GM12892 (cell line): ENCODE data around the gene UBE2L5.
A peak's percentile ranks its signal among the peaks of the same experiment; 100 is the strongest.

Source experiments
- POLR2A ChIP-seq: IDR thresholded peaks from 2 replicates; pipeline ENCODE4 v1.6.1; 2011; ENCODE audit warnings: low read depth, low read length, control low read depth
- POLR2AphosphoS5 ChIP-seq: IDR thresholded peaks from 2 replicates; pipeline ENCODE4 v1.6.1; 2011; ENCODE audit warnings: low read depth, low read length, control low read depth

DNA sequence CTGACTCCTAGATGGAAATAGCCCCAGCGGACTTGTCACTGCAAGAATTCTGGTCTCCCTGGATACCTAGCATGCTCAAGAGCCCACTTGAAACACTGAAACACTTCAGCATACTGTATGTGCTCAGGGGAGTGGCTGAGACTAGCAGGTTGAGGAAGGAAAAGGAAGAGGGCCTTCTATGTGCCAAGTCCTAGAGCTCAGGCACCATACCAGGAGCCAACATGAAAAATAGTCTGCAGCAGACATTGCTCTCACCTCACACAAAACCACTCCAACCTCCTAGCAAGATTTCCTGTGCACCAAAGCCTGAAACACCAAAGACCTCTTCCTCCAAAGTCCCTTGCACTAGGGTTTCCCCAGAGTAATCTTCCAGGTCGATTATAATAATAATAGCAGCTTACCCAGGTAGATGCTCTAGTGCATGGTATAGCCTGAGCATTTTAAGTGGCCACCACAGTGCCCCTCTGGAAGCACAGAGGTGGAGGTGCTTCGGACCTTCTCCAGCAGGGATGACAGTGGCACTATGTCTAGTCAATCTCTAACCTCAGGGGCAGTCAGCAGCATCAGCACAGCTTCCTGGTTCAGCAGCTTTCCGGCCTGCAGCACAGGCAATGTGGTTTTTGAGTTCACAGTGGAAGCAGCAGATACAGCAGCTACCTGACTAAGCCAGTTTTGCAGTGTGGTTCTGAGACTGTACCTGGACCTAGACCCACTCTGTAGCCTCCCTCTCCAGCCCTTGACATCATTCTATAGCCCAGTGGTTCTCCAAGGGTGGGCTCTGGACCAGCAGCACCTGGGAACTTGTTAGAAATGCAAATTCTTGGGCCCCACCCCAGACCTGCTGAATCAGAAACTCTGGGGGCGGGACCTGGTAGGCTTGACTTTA lies 45.6 kb upstream of the UBE2L5 start:
- TF ChIP-seq POLR2AphosphoS5 (peak; percentile 58), POLR2A (peak; percentile 58; the same call in 1 of the 2 replicates)
